SH-SY5Y (cell line): ENCODE data around the gene ACSL5.

ENCODE experiments used
- GATA2 ChIP-seq: IDR thresholded peaks from 2 replicates; pipeline ENCODE4 v1.6.1; 2011; ENCODE audit warnings: mild to moderate bottlenecking, low read depth, low read length
- GATA3 ChIP-seq: IDR thresholded peaks from 2 replicates; pipeline ENCODE4 v1.6.1; 2011; ENCODE audit warnings: low read depth, mild to moderate bottlenecking, low read length, moderate library complexity

The ACSL5 gene

GRCh38 chr10:112383325-112383724 is 9.4 kb downstream of the ACSL5 start:
- TF ChIP-seq GATA2 (no peak), GATA3 (no peak)

GRCh38 chr10:112384141-112384540 is 10.2 kb downstream of the ACSL5 start:
- TF ChIP-seq GATA2 = no peak
- TF ChIP-seq GATA3 = no peak

- TF ChIP-seq GATA3 (no peak), GATA2 (no peak)
Measured at GRCh38 chr10:112385201-112385600, 11.3 kb downstream of the ACSL5 start.

GRCh38 chr10:112388548-112388947 is 14.6 kb downstream of the ACSL5 start:
- TF ChIP-seq GATA2 (no peak), GATA3 (no peak)

- no peak for TF ChIP-seq GATA3
- TF ChIP-seq GATA2 = no peak
Measured at GRCh38 chr10:112389271-112389822, 15.4 kb downstream of the ACSL5 start.

- TF ChIP-seq GATA3 = no peak
- no peak for TF ChIP-seq GATA2
Measured at GRCh38 chr10:112390125-112390703, 16.3 kb downstream of the ACSL5 start.

- TF ChIP-seq GATA3 (no peak), GATA2 (no peak)
Measured at GRCh38 chr10:112393341-112393740, 19.4 kb downstream of the ACSL5 start.

GRCh38 chr10:112393827-112394226 is 19.9 kb downstream of the ACSL5 start:
- TF ChIP-seq GATA3 (no peak), GATA2 (no peak)

- no peak for TF ChIP-seq GATA3
- TF ChIP-seq GATA2 = no peak
Measured at GRCh38 chr10:112394475-112394875, 20.6 kb downstream of the ACSL5 start.

GRCh38 chr10:112395809-112396530 is 22.1 kb downstream of the ACSL5 start:
- TF ChIP-seq GATA3 (no peak), GATA2 (no peak)

- TF ChIP-seq GATA2 (no peak), GATA3 (no peak)
Measured at GRCh38 chr10:112397592-112397991, 23.7 kb downstream of the ACSL5 start.

- TF ChIP-seq GATA3 (no peak), GATA2 (no peak)
Measured at GRCh38 chr10:112402917-112403316, 29.0 kb downstream of the ACSL5 start.

GRCh38 chr10:112404617-112405016 is 30.7 kb downstream of the ACSL5 start:
- TF ChIP-seq GATA3 (no peak), GATA2 (no peak)

GRCh38 chr10:112407696-112408095 is 33.8 kb downstream of the ACSL5 start:
- no peak for TF ChIP-seq GATA3
- TF ChIP-seq GATA2 = no peak

- TF ChIP-seq GATA3 = no peak
Measured at GRCh38 chr10:112409299-112409698, 35.4 kb downstream of the ACSL5 start.
